Fibroblast of lung (primary cell): ENCODE measurements around the gene SLC6A9. TPM values are rescaled to one million over a fixed set of nuclear protein-coding genes. Genes with fewer than 3 reads are reported as not detected.

Source experiments
- DNase-seq, 2 donors: peaks; one replicate each; pipeline versions ENCODE4 v3.0.0 to v3.0.0-alpha.2; 2010; ENCODE audit warnings: low read depth in 2 of 2
- H2AFZ ChIP-seq: 2 replicates; pipeline ENCODE4 v1.5.1; 2012; ENCODE audit warnings: low read length, control low read depth, inconsistent platforms
- H3K27ac ChIP-seq: 2 replicates; pipeline ENCODE4 v1.5.1; 2011; ENCODE audit warnings: low read length, control low read depth; ENCODE audit not compliant: insufficient read depth
- H3K27me3 ChIP-seq: 2 replicates; pipeline ENCODE4 v1.5.1; 2011; ENCODE audit warnings: mild to moderate bottlenecking, low read length; ENCODE audit not compliant: control insufficient read depth, insufficient read depth
- H3K36me3 ChIP-seq: 2 replicates; pipeline ENCODE4 v1.5.1; 2011; ENCODE audit warnings: low read length; ENCODE audit not compliant: control insufficient read depth, insufficient read depth
- H3K4me1 ChIP-seq: 2 replicates; pipeline ENCODE4 v1.5.1; 2011; ENCODE audit warnings: low read length; ENCODE audit not compliant: control insufficient read depth, insufficient read depth; ENCODE audit errors: extremely low read depth
- H3K4me2 ChIP-seq: 2 replicates; pipeline ENCODE4 v1.5.1; 2011; ENCODE audit warnings: low read length, control low read depth; ENCODE audit not compliant: insufficient read depth; ENCODE audit errors: extremely low read depth
- H3K4me3 ChIP-seq, 4 experiments: fragments of 200-600 bp in 1 of 4; sonication (generic) in 1 of 4; replicated peaks in 1 of 4; 2 replicates each; pipeline ENCODE4 v1.5.1; 2011 to 2016; ENCODE audit warnings: low read length in 4 of 4, low read depth in 3 of 4, mild to moderate bottlenecking in 3 of 4, control low read depth in 2 of 4, inconsistent platforms in 1 of 4, mixed read lengths in 1 of 4; ENCODE audit not compliant: insufficient read depth in 1 of 4; ENCODE audit errors: control extremely low read depth in 1 of 4
- H3K79me2 ChIP-seq: 2 replicates; pipeline ENCODE4 v1.5.1; 2012; ENCODE audit warnings: mild to moderate bottlenecking, low read length, inconsistent platforms; ENCODE audit not compliant: control insufficient read depth, insufficient read depth
- H3K9ac ChIP-seq: 2 replicates; pipeline ENCODE4 v1.5.1; 2011; ENCODE audit warnings: mild to moderate bottlenecking, low read length, control low read depth; ENCODE audit not compliant: insufficient read depth
- H3K9me3 ChIP-seq: 2 replicates; pipeline ENCODE4 v1.5.1; 2012; ENCODE audit warnings: low read depth, low read length; ENCODE audit not compliant: control insufficient read depth, insufficient read depth
- H4K20me1 ChIP-seq: 2 replicates; pipeline ENCODE4 v1.5.1; 2011; ENCODE audit warnings: low read length; ENCODE audit not compliant: control insufficient read depth, insufficient read depth; ENCODE audit errors: extremely low read depth
- CTCF ChIP-seq, 2 donors: IDR thresholded peaks in 1 of 2; conservative IDR thresholded peaks in 1 of 2; 1 replicate in 1 of 2; 2 replicates in 1 of 2; pipeline ENCODE4 v1.5.1; 2011 to 2012; ENCODE audit warnings: low read length in 2 of 2, control low read depth in 1 of 2, inconsistent platforms in 1 of 2, low read depth in 1 of 2, mild to moderate bottlenecking in 1 of 2
- EZH2 ChIP-seq: IDR thresholded peaks from 2 replicates; pipeline ENCODE4 v1.5.1; 2012; ENCODE audit warnings: low read length, control low read depth, mild to moderate bottlenecking; ENCODE audit errors: missing control alignments
- polyA plus RNA-seq, 2 donors: library from polyadenylated mRNA; depleted of rRNA in 1 of 2; stranded (reverse) in 1 of 2; unstranded in 1 of 2; fragments of >200 nt; gene quantifications; 2 replicates each; pipeline ENCODE4 v1.2.1, GENCODE V29; 2011 to 2012; ENCODE audit warnings: missing spikeins in 1 of 2
- total RNA-seq: library from RNA; depleted of rRNA; stranded (reverse); fragments of >200 nt; gene quantifications from 2 replicates; pipeline ENCODE4 v1.2.1, GENCODE V29; 2014

The SLC6A9 gene
- total and polyA plus RNA-seq, 2 donors (not counting 1 experiment from before 2014, with no cell fraction given): 3.4 to 19.5 TPM

- no peak for DNase-seq
- Histone ChIP-seq H3K27ac (no peak overlapping the region), H3K79me2 (no peaks in the 10 kb centered on the region), H2AFZ (no peak overlapping the region), H3K4me2 (no peak overlapping the region), H4K20me1 (no peaks in the 10 kb centered on the region), H3K9ac (no peak overlapping the region), H3K36me3 (no peaks in the 10 kb centered on the region), H3K27me3 (no peaks in the 10 kb centered on the region), H3K4me1 (peaks cover 2% of the 10 kb centered on the region), H3K4me3 (no peak overlapping the region), H3K9me3 (no peaks in the 10 kb centered on the region)
- TF ChIP-seq EZH2 (no peak), CTCF (conservative IDR thresholded peaks at IDR 0.05 in 1 of 2, IDR thresholded peaks at IDR 0.05 in 1 of 2; ENCODE audit: low read depth in 1 of 2, low read length in 2 of 2) (no peak)
Observed at GRCh38 chr1:44073528-44073927, 42.3 kb upstream of the SLC6A9 start.

- no peaks in the 10 kb centered on the region for H3K79me2 ChIP-seq
- no peak overlapping the region for H3K27ac ChIP-seq
- no peak overlapping the region for H3K4me2 ChIP-seq
- H3K27me3 ChIP-seq: no peaks in the 10 kb centered on the region
- H3K4me3 ChIP-seq: no peak overlapping the region
- H3K9me3 ChIP-seq: no peaks in the 10 kb centered on the region
- no peaks in the 10 kb centered on the region for H4K20me1 ChIP-seq
- no peak overlapping the region for H3K9ac ChIP-seq
- peaks cover 6% of the 10 kb centered on the region for H3K4me1 ChIP-seq
- no peaks in the 10 kb centered on the region for H3K36me3 ChIP-seq
- DNase-seq: no peak
- no peak overlapping the region for H2AFZ ChIP-seq
- TF ChIP-seq EZH2: no peak
- no peak for TF ChIP-seq CTCF (conservative IDR thresholded peaks at IDR 0.05 in 1 of 2, IDR thresholded peaks at IDR 0.05 in 1 of 2; ENCODE audit: low read depth in 1 of 2, low read length in 2 of 2)
Observed at GRCh38 chr1:44072821-44073220, 41.6 kb upstream of the SLC6A9 start.

DNA sequence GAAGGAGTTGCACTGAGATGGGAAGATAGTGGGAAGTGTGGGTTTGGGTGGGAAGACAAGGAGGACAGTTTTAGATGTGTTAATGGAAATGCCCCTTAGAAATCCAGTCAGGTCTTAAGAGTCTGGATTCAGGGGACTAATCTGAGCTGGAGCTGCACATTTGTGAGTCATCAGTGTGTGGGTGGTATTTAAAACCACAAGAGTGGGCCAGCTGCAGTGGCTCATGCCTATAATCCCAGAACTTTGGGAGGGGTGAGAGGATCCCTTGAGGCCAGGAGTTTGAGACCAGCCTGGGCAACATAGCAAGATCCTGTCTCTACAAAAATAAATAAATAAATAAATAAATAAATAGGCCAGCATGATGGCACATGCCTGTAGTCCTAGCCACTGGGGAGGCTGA, 40.9 kb upstream of the SLC6A9 start:
- Histone ChIP-seq H3K9ac (no peak overlapping the region), H4K20me1 (no peaks in the 10 kb centered on the region), H3K9me3 (no peaks in the 10 kb centered on the region), H3K4me3 (no peak overlapping the region), H3K4me2 (no peak overlapping the region), H3K4me1 (peaks cover 6% of the 10 kb centered on the region), H3K27ac (no peak overlapping the region), H3K27me3 (no peaks in the 10 kb centered on the region), H2AFZ (no peak overlapping the region), H3K79me2 (no peaks in the 10 kb centered on the region), H3K36me3 (no peaks in the 10 kb centered on the region)
- no peak for TF ChIP-seq EZH2
- no peak for TF ChIP-seq CTCF (conservative IDR thresholded peaks at IDR 0.05 in 1 of 2, IDR thresholded peaks at IDR 0.05 in 1 of 2; ENCODE audit: low read depth in 1 of 2, low read length in 2 of 2)
- peak; percentile 89 to 99 for DNase-seq
